HG02884 (cell line): ENCODE results near the gene PSMG1.

Source experiments
- ATAC-seq: cut with Tn5 transposase; IDR thresholded peaks from one replicate; pipeline ENCODE4 v1.9.1; 2021; ENCODE audit warnings: mild to moderate bottlenecking, moderate library complexity; ENCODE audit not compliant: unreplicated experiment

PSMG1 gene

DNA sequence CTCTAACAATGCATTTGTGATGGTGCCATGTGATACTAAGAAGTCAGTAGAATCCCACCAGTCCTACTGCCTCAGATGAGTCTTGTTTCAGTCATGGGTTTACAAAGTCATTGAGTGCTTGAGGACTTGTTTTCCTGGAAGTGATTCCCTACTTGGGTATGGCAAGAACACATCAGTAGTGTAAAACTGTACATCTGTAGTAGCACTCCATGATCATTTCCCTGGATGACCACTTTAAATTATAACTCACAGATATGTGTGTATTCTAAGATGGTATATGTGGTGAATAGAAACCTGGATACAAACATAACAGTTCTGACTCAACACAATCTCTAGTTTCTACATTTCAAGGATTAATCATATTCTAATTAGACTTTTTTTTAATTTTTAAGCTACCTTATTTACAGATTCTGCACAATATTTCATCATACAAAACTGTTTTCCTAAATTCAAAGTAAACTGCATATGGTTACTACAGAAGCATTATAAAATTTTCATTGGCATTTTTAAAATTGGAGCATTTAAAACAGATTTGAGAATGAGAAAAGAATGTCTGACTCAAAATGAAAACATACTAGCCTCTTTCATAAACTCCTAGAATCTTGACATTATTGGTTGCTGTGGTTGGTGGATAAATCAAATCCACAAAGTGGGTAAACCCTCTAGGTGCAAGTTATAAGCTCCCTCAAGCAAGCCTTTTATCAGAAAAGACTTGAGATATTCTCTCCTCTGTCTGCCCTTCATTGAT lies 6.8 kb upstream of the PSMG1 start:
- no peak for ATAC-seq

DNA sequence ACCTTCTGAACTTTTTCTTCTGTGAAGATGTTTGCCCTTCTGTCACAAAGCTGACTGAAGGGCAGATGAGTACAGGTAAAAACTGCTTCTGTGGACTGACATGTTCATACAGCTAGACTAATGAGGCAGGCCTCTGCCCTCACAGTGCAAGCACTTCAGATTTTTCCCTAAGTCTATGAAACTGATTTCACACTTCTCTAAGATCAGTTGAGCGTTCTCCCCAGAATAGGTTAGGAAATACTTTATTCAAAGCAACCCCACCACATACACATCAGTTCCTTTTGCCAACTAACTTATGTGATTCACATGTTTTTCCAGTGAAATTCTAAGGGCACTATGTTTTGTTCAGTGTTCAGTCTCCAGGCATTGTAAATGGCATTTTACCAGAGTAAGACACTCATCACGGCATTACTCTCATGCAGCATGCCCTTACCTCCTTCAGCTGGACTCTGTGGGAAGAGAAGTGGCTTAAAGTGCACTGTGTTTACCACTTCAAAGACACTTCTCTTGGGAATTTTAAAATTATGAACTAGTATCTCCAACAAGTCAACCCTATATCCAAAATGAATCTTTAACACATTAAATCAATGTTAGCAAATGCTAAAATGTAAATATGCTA lies 5.4 kb upstream of the PSMG1 start:
- ATAC-seq, result no peak

DNA sequence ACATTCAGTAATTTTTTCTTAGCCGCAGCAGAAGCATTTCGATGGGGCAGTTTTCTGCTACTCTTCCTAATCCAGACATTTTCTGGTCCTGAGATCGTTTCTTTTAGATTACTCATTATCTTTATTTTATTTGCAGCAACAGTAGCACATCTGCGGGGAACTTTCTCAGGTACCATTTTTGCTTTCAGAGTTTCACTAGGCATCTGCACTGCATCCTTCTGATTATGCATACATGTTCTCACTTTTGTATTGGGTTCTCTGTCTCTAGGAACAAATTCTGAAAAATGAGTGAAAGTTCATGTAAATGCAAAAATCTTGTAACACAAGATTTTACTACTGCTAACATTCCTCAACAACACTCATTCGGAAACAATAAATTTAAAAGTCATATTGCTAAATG lies 3.9 kb upstream of the PSMG1 start:
- no peak for ATAC-seq

DNA sequence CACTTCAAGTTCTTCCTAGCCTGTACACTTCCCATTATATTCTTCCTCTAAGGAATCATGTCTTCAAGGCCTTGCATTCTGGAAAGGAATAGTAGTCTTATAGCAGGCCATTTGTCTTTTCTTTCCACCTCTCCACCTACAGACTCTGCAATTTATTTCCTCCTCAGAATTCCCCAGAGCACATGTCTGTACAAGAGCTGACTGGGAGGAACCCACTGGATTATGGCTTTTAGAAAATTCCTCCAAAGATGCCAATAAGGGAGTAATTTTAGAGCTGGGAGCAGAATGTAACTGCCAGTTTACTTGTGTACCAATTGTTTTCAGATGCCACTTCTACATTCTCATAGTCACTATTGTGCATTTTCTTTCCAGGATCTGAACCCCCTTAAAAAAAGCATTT lies 3.4 kb upstream of the PSMG1 start:
- ATAC-seq, result no peak

DNA sequence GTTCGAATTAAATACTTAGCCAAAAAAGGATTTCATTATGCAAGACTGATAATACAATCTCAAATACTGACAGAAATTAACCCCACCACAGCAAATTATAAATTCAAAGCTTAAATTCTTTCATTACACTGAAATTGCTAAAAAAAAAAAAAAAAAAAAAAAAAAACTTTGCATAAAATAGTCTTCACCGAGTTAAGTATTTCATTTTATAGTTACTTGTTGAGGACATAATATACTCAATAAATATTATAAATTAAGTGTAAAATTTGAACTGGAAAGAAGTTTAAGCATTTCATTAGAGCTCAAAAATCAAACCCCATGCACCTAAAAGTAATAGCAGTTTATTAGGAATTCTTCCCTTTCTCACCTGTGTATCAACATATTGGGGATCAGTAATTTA lies 1.9 kb upstream of the PSMG1 start:
- no peak for ATAC-seq

DNA sequence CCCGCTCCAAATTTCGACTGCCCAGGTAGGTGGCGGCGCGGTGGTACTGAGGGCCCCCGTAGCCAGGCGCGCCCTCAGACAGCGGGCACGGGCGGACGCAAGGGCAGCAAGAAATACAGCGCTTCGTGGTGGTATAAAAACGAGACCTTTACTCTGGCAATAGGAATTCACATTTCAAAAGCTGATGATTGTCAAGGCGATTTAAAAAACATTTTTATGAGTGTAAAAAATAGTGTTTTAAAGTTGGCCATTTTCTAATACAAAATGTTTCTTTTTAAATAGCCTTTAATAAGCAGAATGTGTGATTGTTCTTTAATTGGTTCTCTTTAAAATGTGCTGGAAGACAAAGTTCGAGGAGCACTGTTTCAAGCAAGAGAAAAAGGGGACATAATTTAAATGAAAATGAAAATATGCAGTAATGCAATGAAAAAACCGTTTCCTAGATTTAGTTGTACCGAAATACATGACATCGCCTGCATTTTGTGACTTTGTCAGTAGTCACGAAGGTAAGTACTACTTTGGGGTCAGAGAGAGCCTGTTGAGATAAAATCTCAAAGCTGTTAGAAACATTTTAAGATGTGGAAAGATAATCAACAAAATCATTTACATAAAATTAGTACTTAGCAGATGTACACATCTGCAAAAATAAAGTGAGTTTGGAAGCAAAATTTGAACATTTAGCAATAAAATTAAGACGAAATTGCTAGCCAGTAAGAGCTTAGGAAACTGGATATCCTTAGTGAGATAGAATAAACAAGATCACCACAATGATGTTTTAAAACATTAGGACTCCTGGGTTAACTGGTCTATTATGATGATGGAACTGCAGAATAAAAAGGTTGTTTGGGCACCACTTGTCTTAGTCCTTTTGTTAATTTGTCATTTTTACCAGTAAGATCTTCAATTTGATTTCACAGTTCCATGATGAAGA lies 1.1 kb upstream of the PSMG1 start:
- ATAC-seq, result no peak

DNA sequence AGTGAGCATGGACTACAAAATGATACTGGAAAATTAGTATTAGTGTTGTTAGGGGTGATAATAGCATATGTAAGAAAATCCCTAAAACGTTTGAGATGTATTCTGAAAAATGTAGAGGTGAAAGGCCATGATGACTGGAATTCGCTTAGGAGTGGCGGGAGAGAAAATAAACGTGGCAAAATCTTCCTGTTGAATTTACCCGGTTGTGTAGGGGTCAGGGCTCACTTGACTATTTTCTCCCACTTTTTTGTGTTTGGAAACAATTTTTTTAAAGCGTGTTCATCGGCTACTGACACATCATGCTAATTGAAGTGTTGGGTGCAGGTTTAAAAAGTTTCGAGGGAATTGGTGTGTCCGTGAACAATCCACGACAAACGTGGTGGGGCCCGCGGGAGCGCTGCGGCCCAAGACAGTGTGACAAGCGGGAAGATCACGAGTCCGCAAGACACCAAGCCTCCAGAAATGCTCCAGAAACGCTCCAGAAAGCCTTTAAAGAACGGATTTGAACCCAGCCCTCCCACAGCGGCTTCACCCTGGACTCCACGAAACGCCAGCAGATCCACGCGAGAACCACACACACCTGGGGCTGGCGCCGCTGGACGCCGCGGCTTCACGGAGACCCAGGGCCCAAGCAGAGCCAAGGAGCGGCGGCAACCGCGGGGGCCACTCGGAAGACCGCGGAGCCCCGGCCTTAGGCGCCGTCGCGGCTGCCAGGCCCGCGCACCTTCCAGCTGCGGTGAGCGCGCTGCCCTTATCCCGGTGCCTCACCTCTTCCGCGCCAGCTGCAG lies 573 bp downstream of the PSMG1 start:
- peak; percentile 33 for ATAC-seq

DNA sequence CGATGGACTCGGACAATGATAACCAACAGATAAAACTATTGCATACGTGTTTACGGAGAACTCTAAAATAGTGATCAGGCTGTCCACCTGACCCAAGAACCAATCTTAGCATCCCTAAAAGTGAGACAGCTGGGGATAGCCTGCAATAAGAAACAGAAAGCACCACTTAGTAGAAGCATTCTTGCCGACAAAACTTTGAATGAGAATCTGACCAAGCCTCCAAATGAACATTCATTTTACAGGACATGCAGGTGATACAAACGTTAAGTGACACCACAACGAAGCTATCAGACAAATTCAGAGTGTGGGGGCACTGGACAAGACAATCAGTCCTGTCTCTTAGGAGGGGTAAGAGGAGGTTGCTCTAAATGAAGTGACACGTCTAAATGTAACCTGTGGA lies 1.2 kb downstream of the PSMG1 start:
- ATAC-seq, result no peak

DNA sequence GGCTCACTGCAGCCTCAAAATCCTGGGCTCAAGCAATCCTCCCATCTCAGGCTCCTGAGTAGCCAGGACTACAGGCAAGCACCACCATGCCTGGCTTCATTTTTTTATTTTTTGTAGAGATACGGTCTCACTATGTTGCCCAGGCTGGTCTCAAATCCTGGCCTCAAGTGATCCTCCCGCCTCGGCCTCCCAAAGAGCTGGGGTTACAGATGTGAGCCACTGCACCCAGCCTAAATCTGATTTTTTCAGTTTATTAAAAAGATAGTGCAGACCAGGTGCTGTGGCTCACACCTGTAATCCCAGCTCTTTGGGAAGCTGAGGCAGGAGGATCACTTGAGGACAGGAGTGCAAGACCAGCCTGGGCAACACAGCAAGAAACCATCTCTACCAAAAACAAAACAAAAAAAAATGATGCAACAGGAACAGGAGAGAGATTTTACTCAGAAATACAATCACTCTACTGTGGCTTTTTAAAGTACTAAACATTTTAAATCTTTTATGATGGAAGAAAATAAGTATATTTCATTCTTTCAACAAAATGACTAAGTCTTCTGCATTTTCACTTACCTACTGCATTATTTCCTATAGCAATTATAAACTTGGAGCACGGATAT lies 1.9 kb downstream of the PSMG1 start:
- ATAC-seq, result no peak

DNA sequence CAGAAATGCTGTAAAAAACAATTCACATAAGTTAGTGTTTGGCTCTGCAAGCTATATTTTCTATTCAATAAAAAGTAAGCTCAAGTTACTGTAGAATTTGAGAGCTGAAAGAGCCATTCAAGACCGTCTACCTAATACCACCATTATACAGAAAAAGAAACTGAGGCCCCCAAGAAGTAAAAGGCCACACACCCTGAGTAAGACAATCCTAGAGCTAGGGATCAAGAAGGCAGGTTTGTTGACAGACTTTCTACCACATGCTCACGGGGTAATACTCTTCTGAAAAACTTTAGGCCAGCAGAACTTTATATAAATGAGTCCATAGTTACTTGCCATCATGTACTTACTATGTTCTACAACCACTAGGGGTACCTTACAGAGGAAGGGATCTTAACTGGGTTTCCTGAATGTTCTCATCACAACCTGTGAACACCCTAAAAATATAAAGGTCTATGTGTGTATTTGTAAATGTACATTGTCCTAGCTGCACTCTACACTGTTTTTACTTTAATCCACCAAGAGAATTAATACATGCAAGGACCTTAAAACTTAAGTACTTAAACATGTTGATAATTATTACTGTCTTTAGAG lies 2.7 kb downstream of the PSMG1 start:
- no peak for ATAC-seq

DNA sequence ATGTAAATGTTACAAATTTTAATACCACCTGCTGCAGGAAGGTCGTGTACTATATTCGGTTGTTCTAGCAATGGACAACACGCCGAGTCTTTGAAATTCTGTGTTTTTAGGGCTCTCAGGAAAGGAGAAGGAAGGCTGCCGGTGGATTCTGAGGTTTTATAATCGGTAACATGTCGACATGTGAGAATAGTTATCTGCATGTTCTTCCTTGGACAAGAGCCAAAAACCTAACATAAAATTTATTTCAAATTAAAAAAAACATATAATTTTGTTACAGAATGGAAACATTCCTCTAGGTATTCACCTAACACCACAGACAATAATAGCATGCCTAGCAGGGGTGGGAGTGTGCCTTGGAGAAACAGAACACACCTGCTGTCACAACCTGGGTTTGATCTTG lies 4.8 kb downstream of the PSMG1 start:
- ATAC-seq, result no peak

DNA sequence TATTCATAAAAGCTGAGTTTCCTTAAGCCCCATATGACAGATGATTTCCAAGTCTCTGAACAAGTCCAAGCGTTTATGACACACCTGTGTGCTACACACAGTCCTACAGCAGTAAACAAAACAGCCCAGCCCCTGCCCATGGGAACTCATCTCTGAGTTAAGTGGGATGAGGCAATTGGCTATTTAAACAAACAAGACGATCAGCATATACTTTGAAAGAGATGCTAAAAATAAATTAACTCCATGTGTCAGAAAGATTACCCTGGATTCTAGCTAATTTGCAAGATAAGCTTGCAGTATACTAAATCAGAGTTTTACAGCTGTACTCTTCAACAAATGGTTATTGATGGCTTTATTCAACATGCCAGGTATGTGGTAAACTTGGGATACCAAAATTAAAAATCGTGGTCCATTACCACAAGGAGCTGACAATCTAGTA lies 7.0 kb downstream of the PSMG1 start:
- ATAC-seq, result no peak

DNA sequence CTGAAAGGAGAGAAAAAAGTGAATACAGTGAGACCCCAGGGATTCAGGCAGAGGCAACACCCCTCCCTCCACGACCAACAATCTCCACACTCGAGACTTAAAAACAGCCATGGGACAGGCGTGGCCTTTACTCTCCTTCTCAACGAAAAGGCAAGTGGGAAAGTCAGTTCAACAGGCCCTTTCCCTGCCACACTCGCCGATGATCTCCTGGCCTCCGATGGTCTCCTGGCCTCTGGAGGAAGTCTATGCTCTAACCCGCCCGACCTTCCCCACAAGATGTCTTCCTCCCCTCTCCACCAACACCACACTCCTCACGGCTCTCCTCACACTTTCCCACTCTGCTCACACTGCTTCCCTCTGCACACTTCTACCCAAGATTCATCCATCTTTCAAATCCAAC lies 7.6 kb downstream of the PSMG1 start:
- ATAC-seq, result no peak

DNA sequence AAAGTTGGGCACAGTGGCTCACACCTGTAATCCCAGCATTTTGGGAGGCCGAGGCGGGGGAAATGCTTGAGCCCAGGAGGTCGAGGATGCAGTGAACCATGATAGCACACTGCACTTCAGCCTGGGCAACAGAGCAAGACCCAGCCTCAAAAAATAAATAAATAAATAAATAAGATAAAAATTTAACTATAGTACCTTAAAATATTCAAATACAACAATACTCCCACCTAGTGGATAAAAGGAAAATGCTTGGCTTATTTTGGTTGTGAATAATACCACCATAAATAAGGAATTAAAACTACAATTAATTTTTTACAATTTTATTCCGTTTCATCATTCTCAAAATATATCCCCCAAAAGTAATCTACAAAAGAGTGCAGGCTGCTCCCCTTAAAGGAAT lies 8.1 kb downstream of the PSMG1 start:
- no peak for ATAC-seq

DNA sequence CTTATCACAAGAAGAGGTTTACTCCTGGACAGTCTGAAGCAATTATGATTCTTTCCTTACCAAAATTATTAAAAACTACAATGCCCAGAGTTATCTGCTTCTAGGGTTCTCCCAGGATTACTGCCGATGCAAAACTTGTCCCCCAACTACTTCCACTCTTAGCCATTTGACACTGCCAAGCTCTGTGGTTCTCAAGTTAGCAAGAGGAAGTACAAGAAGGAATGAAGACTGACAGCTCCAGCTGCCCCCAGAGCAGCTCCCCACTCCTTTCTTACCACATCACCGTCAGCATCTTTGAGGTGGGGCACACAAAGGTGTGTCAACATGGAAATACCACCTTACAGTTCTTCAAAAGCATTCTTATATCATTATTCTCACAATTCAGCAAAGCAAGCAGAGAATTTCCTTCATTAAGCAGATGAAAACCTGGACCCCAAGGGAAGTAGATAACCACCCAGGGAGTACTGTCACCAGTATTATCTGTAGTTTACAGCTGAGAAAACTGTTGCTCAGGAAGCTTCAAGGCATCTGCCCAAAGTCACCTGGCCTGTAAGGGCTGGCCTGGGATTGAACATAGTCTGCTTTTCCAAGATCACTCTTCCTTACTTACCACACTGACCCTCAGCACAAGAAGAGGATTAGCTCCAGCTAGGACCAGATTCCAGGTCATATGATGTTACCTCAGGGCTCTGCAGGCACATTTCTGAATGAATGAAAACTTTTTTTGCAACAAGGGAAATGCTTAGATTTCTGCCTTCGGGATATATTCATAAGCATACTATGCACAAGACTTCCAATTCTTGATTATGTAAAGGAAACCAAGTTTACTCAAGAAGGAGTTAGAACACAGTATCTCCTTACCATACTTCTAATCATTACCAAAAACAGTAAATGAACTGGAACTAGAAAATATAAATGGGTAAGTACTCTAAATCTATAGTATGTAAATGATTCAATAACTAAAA lies 9.3 kb downstream of the PSMG1 start:
- ATAC-seq, result no peak

DNA sequence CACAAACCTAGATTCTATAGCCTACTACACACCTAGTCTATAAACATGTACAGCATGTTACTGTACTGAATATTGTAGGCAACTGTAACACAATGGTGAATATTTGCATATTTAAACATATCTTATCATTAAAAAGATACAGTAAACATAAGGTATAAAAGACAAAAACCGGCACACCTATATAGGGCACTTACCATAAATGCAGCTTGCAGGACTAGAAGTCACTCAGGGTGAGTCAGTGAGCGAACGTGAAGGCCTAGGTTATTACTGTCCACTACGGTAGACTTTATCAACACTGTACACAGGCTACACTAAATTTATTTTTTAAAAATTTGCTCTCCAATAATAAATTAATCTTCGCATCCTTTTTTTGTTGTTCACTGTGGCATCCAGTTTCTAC lies 13.3 kb downstream of the PSMG1 start:
- ATAC-seq, result no peak

DNA sequence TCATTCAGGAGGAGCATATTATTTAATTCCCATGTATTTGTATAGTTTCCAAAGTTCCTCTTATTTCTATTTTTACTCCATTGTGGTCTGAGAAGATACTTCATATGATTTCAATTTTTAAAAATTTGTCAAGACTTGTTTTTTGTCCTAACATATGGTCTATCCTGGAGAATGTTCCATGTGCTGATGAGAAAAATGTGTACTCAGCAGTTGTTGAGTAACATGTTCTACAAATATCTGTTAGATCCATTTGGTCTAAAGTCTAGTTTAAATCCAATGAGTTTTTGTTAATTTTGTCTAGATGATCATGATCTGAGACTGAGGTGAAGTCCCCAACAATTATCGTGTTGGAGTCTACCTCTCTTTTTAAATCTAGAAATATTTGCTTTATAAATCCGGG lies 14.5 kb downstream of the PSMG1 start:
- no peak for ATAC-seq

DNA sequence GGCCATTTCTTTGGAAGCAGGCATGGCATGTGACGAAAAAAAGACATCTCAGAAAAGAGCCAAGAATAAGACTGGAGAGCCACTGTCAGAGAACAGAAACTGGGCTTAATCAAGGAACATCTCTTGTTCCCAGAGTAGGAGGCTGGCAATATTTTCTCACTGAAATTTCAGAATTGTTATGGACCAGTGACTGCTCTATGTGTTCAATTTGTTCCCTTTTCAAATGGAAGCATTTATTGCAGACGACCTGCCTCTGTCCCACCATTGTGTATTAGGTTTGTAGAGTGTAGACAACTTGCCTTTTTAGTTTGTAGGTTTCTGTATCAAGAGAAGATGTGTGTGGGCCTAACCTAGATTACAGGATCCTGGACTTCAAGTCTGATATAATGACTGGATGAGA lies 18.7 kb downstream of the PSMG1 start:
- no peak for ATAC-seq

DNA sequence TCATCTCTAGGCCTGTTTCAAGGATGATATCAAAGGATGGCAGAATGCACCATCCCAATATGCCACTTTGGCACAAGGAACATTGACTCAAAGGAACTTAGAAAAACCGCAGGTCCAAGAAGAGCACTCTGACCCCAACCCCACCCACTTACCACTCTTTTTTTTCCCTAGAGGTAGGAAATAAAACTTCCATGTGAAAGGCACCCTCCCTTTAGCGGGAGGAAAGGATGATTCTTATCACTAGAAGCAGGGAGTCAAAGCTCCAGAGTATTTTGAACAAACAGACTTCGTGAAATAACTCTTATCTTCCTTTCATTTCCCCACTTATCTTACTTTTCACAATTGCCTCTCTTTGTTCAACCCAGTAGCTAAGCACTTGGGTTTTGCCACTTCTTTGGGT lies 22.2 kb downstream of the PSMG1 start:
- no peak for ATAC-seq
